NT2/D1 (cell line): Measurements from ENCODE around the gene AP5S1.

Source experiments
- DNase-seq: peaks from one replicate; pipeline ENCODE4 v3.0.0-alpha.2; 2011; ENCODE audit warnings: low read depth, low spot score
- H3K27me3 ChIP-seq: 2 replicates; pipeline ENCODE4 v1.6.0; 2011; ENCODE audit warnings: mild to moderate bottlenecking; ENCODE audit not compliant: insufficient read length, insufficient read depth
- H3K36me3 ChIP-seq: 2 replicates; pipeline ENCODE4 v1.6.1; 2011; ENCODE audit warnings: mild to moderate bottlenecking, low read length, mixed read lengths; ENCODE audit not compliant: insufficient read depth, insufficient read length
- H3K4me1 ChIP-seq: 2 replicates; pipeline ENCODE4 v1.5.1; 2011; ENCODE audit not compliant: insufficient read depth, insufficient read length
- H3K4me3 ChIP-seq: 2 replicates; pipeline ENCODE4 v1.5.1; 2011; ENCODE audit warnings: low read depth; ENCODE audit not compliant: insufficient read length
- H3K9ac ChIP-seq: 2 replicates; pipeline ENCODE4 v1.6.0; 2011; ENCODE audit warnings: low read depth; ENCODE audit not compliant: insufficient read length
- H3K9me3 ChIP-seq: 2 replicates; pipeline ENCODE4 v1.5.1; 2011; ENCODE audit warnings: mild to moderate bottlenecking, low read length; ENCODE audit not compliant: insufficient read depth
- SUZ12 ChIP-seq: IDR thresholded peaks from 2 replicates; pipeline ENCODE4 v1.6.1; 2011; ENCODE audit not compliant: insufficient read length, insufficient read depth; ENCODE audit errors: extremely low read depth
- YY1 ChIP-seq: IDR thresholded peaks from 2 replicates; pipeline ENCODE4 v1.6.1; 2011; ENCODE audit not compliant: insufficient read length, insufficient read depth
- ZNF274 ChIP-seq: IDR thresholded peaks from 2 replicates; pipeline ENCODE4 v1.6.1; 2011; ENCODE audit warnings: mild to moderate bottlenecking, low read depth, low read length

The AP5S1 gene

GRCh38 chr20:3874194-3874844 is 54.0 kb downstream of the AP5S1 start:
- TF ChIP-seq ZNF274 (no peak), SUZ12 (no peak), YY1 (no peak)
- no peak overlapping the region for H3K9ac ChIP-seq
- H3K27me3 ChIP-seq: no peaks in the 10 kb centered on the region
- H3K9me3 ChIP-seq: no peaks in the 10 kb centered on the region
- H3K36me3 ChIP-seq: peaks cover 41% of the 10 kb centered on the region
- H3K4me1 ChIP-seq: peaks cover 2% of the 10 kb centered on the region
- no peak for DNase-seq
- no peak overlapping the region for H3K4me3 ChIP-seq

GRCh38 chr20:3875378-3875974 is 55.1 kb downstream of the AP5S1 start:
- H3K9me3 ChIP-seq: no peaks in the 10 kb centered on the region
- peaks cover 2% of the 10 kb centered on the region for H3K4me1 ChIP-seq
- no peak for TF ChIP-seq YY1
- no peak for TF ChIP-seq SUZ12
- DNase-seq: no peak
- no peaks in the 10 kb centered on the region for H3K27me3 ChIP-seq
- no peak overlapping the region for H3K9ac ChIP-seq
- H3K4me3 ChIP-seq: no peak overlapping the region
- peaks cover 36% of the 10 kb centered on the region for H3K36me3 ChIP-seq

GRCh38 chr20:3876000-3876399 is 55.7 kb downstream of the AP5S1 start:
- Histone ChIP-seq H3K9me3 (no peaks in the 10 kb centered on the region), H3K27me3 (no peaks in the 10 kb centered on the region), H3K36me3 (peaks cover 35% of the 10 kb centered on the region), H3K4me1 (peaks cover 2% of the 10 kb centered on the region), H3K4me3 (no peak overlapping the region), H3K9ac (no peak overlapping the region)
- TF ChIP-seq SUZ12 (no peak), YY1 (no peak), ZNF274 (no peak)
- no peak for DNase-seq

GRCh38 chr20:3876676-3877075 is 56.3 kb downstream of the AP5S1 start:
- Histone ChIP-seq H3K9ac (no peak overlapping the region), H3K9me3 (no peaks in the 10 kb centered on the region), H3K27me3 (no peaks in the 10 kb centered on the region), H3K4me1 (no peaks in the 10 kb centered on the region), H3K4me3 (no peak overlapping the region), H3K36me3 (peaks cover 28% of the 10 kb centered on the region)
- DNase-seq: no peak
- TF ChIP-seq SUZ12 (no peak), ZNF274 (no peak), YY1 (no peak)
